Measurements from ENCODE around the gene IL18R1. TPM values are rescaled to one million over a fixed set of nuclear protein-coding genes. Genes with fewer than 3 reads are reported as not detected.

Gene IL18R1
- total and polyA plus RNA-seq, 9 donors, result 0.30 to 1.1 (median 0.53) TPM

- H3K9me3 ChIP-seq (replicated peaks; ENCODE audit: control insufficient read depth, low read depth, low read length), result peaks cover 5% of the 10 kb centered on the region
- no peaks in the 10 kb centered on the region for H3K4me1 ChIP-seq (ENCODE audit: control insufficient read depth, insufficient read depth, low read length)
- H3K4me3 ChIP-seq (ENCODE audit: low read length), result no peak overlapping the region
- 73% methylated on average over 7 of the region's 7 CpGs for WGBS (ENCODE audit: insufficient coverage)
- no peaks in the 10 kb centered on the region for H3K36me3 ChIP-seq (ENCODE audit: control insufficient read depth, insufficient read depth, low read length)
- no peak overlapping the region for H3K27ac ChIP-seq (ENCODE audit: low read length)
- no peaks in the 10 kb centered on the region for H3K27me3 ChIP-seq (ENCODE audit: control insufficient read depth, insufficient read depth, low read length)
- DNase-seq, result no peak
Observed at GRCh38 chr2:102387763-102388546, 32.4 kb downstream of the IL18R1 start.

- Histone ChIP-seq H3K27ac (ENCODE audit: low read length) (no peak overlapping the region), H3K4me1 (ENCODE audit: control insufficient read depth, insufficient read depth, low read length) (no peaks in the 10 kb centered on the region)
Observed at GRCh38 chr2:102391565-102391964, 36.0 kb downstream of the IL18R1 start.

GRCh38 chr2:102392096-102392495, 36.5 kb downstream of the IL18R1 start:
- no CpG with 5 or more reads among the region's 3 CpGs for WGBS (ENCODE audit: insufficient coverage)
- Histone ChIP-seq H3K4me1 (ENCODE audit: control insufficient read depth, insufficient read depth, low read length) (no peaks in the 10 kb centered on the region), H3K27me3 (ENCODE audit: control insufficient read depth, insufficient read depth, low read length) (no peaks in the 10 kb centered on the region), H3K27ac (ENCODE audit: low read length) (no peak overlapping the region), H3K9me3 (replicated peaks; ENCODE audit: control insufficient read depth, low read depth, low read length) (no peaks in the 10 kb centered on the region), H3K36me3 (ENCODE audit: control insufficient read depth, insufficient read depth, low read length) (no peaks in the 10 kb centered on the region), H3K4me3 (ENCODE audit: low read length) (no peak overlapping the region)
- DNase-seq, result no peak

More at GRCh38 chr2:102391565-102391964, 36.0 kb downstream of the IL18R1 start:
- no CpG with 5 or more reads among the region's 2 CpGs for WGBS (ENCODE audit: insufficient coverage)
- Histone ChIP-seq H3K4me3 (ENCODE audit: low read length) (no peak overlapping the region), H3K9me3 (replicated peaks; ENCODE audit: control insufficient read depth, low read depth, low read length) (no peaks in the 10 kb centered on the region), H3K27me3 (ENCODE audit: control insufficient read depth, insufficient read depth, low read length) (no peaks in the 10 kb centered on the region), H3K36me3 (ENCODE audit: control insufficient read depth, insufficient read depth, low read length) (no peaks in the 10 kb centered on the region)
- DNase-seq, result no peak

- WGBS (ENCODE audit: insufficient coverage), result no CpG with 5 or more reads among the region's 1 CpG
- Histone ChIP-seq H3K4me1 (ENCODE audit: control insufficient read depth, insufficient read depth, low read length) (no peaks in the 10 kb centered on the region), H3K4me3 (ENCODE audit: low read length) (no peak overlapping the region), H3K27ac (ENCODE audit: low read length) (no peak overlapping the region), H3K36me3 (ENCODE audit: control insufficient read depth, insufficient read depth, low read length) (no peaks in the 10 kb centered on the region), H3K9me3 (replicated peaks; ENCODE audit: control insufficient read depth, low read depth, low read length) (no peaks in the 10 kb centered on the region), H3K27me3 (ENCODE audit: control insufficient read depth, insufficient read depth, low read length) (no peaks in the 10 kb centered on the region)
- DNase-seq, result no peak
Observed at GRCh38 chr2:102392942-102393341, 37.3 kb downstream of the IL18R1 start.

- no peaks in the 10 kb centered on the region for H3K9me3 ChIP-seq (replicated peaks; ENCODE audit: control insufficient read depth, low read depth, low read length)
- H3K36me3 ChIP-seq (ENCODE audit: control insufficient read depth, insufficient read depth, low read length), result no peaks in the 10 kb centered on the region
- H3K27me3 ChIP-seq (ENCODE audit: control insufficient read depth, insufficient read depth, low read length), result no peaks in the 10 kb centered on the region
- no peak overlapping the region for H3K4me3 ChIP-seq (ENCODE audit: low read length)
- DNase-seq, result no peak
- no peaks in the 10 kb centered on the region for H3K4me1 ChIP-seq (ENCODE audit: control insufficient read depth, insufficient read depth, low read length)
- WGBS (ENCODE audit: insufficient coverage), result no CpG with 5 or more reads among the region's 2 CpGs
- H3K27ac ChIP-seq (ENCODE audit: low read length), result no peak overlapping the region
Observed at GRCh38 chr2:102396012-102396411, 40.4 kb downstream of the IL18R1 start.

- no peak for DNase-seq
- no peak overlapping the region for H3K27ac ChIP-seq (ENCODE audit: low read length)
- H3K4me3 ChIP-seq (ENCODE audit: low read length), result no peak overlapping the region
- no peaks in the 10 kb centered on the region for H3K36me3 ChIP-seq (ENCODE audit: control insufficient read depth, insufficient read depth, low read length)
- H3K27me3 ChIP-seq (ENCODE audit: control insufficient read depth, insufficient read depth, low read length), result no peaks in the 10 kb centered on the region
- H3K4me1 ChIP-seq (ENCODE audit: control insufficient read depth, insufficient read depth, low read length), result no peaks in the 10 kb centered on the region
- WGBS (ENCODE audit: insufficient coverage), result no CpG with 5 or more reads among the region's 6 CpGs
- H3K9me3 ChIP-seq (replicated peaks; ENCODE audit: control insufficient read depth, low read depth, low read length), result no peaks in the 10 kb centered on the region
Observed at GRCh38 chr2:102397209-102397608, 41.6 kb downstream of the IL18R1 start.

GRCh38 chr2:102399499-102400141, 44.0 kb downstream of the IL18R1 start:
- 68% methylated on average over 6 of the region's 7 CpGs for WGBS (ENCODE audit: insufficient coverage)
- H3K4me1 ChIP-seq (ENCODE audit: control insufficient read depth, insufficient read depth, low read length), result no peaks in the 10 kb centered on the region
- H3K9me3 ChIP-seq (replicated peaks; ENCODE audit: control insufficient read depth, low read depth, low read length), result no peaks in the 10 kb centered on the region
- H3K27ac ChIP-seq (ENCODE audit: low read length), result no peak overlapping the region
- H3K27me3 ChIP-seq (ENCODE audit: control insufficient read depth, insufficient read depth, low read length), result no peaks in the 10 kb centered on the region
- no peak for DNase-seq
- H3K4me3 ChIP-seq (ENCODE audit: low read length), result no peak overlapping the region
- H3K36me3 ChIP-seq (ENCODE audit: control insufficient read depth, insufficient read depth, low read length), result no peaks in the 10 kb centered on the region

- no peak for DNase-seq
- no peak overlapping the region for H3K27ac ChIP-seq (ENCODE audit: low read length)
- no peaks in the 10 kb centered on the region for H3K27me3 ChIP-seq (ENCODE audit: control insufficient read depth, insufficient read depth, low read length)
- H3K36me3 ChIP-seq (ENCODE audit: control insufficient read depth, insufficient read depth, low read length), result no peaks in the 10 kb centered on the region
- no peaks in the 10 kb centered on the region for H3K9me3 ChIP-seq (replicated peaks; ENCODE audit: control insufficient read depth, low read depth, low read length)
- no peaks in the 10 kb centered on the region for H3K4me1 ChIP-seq (ENCODE audit: control insufficient read depth, insufficient read depth, low read length)
- no peak overlapping the region for H3K4me3 ChIP-seq (ENCODE audit: low read length)
Observed at GRCh38 chr2:102401456-102401855, 45.9 kb downstream of the IL18R1 start.

GRCh38 chr2:102401865-102402264, 46.3 kb downstream of the IL18R1 start:
- Histone ChIP-seq H3K9me3 (replicated peaks; ENCODE audit: control insufficient read depth, low read depth, low read length) (no peaks in the 10 kb centered on the region), H3K4me1 (ENCODE audit: control insufficient read depth, insufficient read depth, low read length) (no peaks in the 10 kb centered on the region), H3K27me3 (ENCODE audit: control insufficient read depth, insufficient read depth, low read length) (no peaks in the 10 kb centered on the region), H3K4me3 (ENCODE audit: low read length) (no peak overlapping the region), H3K36me3 (ENCODE audit: control insufficient read depth, insufficient read depth, low read length) (no peaks in the 10 kb centered on the region), H3K27ac (ENCODE audit: low read length) (no peak overlapping the region)
- DNase-seq, result no peak
- WGBS (ENCODE audit: insufficient coverage), result 83% methylated on average over 2 of the region's 2 CpGs

GRCh38 chr2:102410952-102411351, 55.4 kb downstream of the IL18R1 start:
- no peaks in the 10 kb centered on the region for H3K36me3 ChIP-seq (ENCODE audit: control insufficient read depth, insufficient read depth, low read length)
- WGBS (ENCODE audit: insufficient coverage), result no CpG with 5 or more reads among the region's 3 CpGs
- H3K27ac ChIP-seq (ENCODE audit: low read length), result no peak overlapping the region
- no peak overlapping the region for H3K4me3 ChIP-seq (ENCODE audit: low read length)
- no peaks in the 10 kb centered on the region for H3K27me3 ChIP-seq (ENCODE audit: control insufficient read depth, insufficient read depth, low read length)
- no peak for DNase-seq
- H3K4me1 ChIP-seq (ENCODE audit: control insufficient read depth, insufficient read depth, low read length), result no peaks in the 10 kb centered on the region
- H3K9me3 ChIP-seq (replicated peaks; ENCODE audit: control insufficient read depth, low read depth, low read length), result peaks cover 3% of the 10 kb centered on the region

All from muscle of leg (tissue), 11 donors.